GM12878 (cell line): ENCODE data around the gene MAD2L1BP. TPM values are rescaled to one million over a fixed set of nuclear protein-coding genes. Genes with fewer than 3 reads are reported as not detected.
A peak's percentile ranks its signal among the peaks of the same experiment; 100 is the strongest.

Experiments used
- BCL3 ChIP-seq: IDR thresholded peaks from 2 replicates; pipeline ENCODE4 v1.6.1; 2011; ENCODE audit warnings: borderline replicate concordance, low read depth, mild to moderate bottlenecking, moderate library complexity, low read length; ENCODE audit not compliant: insufficient read depth, poor library complexity, severe bottlenecking
- CHD4 ChIP-seq: fragments of 200-600 bp; sonication (generic); IDR thresholded peaks from 2 replicates; pipeline ENCODE4 v1.6.1; 2016; ENCODE audit warnings: mild to moderate bottlenecking
- EED ChIP-seq: sonication (generic); IDR thresholded peaks from 2 replicates; pipeline ENCODE4 v1.6.1; 2016; ENCODE audit warnings: antibody characterized with exemption, low read depth
- ELK1 ChIP-seq: IDR thresholded peaks from 2 replicates; pipeline ENCODE4 v1.6.1; 2012; ENCODE audit warnings: low read depth, low read length, improper control_type of control experiment
- MYB ChIP-seq: fragments of 150-350 bp; IDR thresholded peaks from 2 replicates; pipeline ENCODE4 v1.6.1; 2014; ENCODE audit warnings: mild to moderate bottlenecking, low read depth, low read length, borderline replicate concordance
- MYC ChIP-seq: IDR thresholded peaks from 2 replicates; pipeline ENCODE4 v1.6.1; 2011; ENCODE audit warnings: mild to moderate bottlenecking, low read length, moderate library complexity, inconsistent platforms; ENCODE audit not compliant: insufficient read depth, insufficient replicate concordance, insufficient read length, severe bottlenecking
- NFXL1 ChIP-seq: fragments of 450-650 bp; IDR thresholded peaks from 2 replicates; pipeline ENCODE4 v1.6.1; 2017; ENCODE audit warnings: antibody characterized with exemption, mild to moderate bottlenecking, borderline replicate concordance
- NFYB ChIP-seq: IDR thresholded peaks from 2 replicates; pipeline ENCODE4 v1.6.1; 2011; ENCODE audit warnings: low read depth, mild to moderate bottlenecking, low read length, improper control_type of control experiment, moderate library complexity; ENCODE audit not compliant: insufficient read depth
- RB1 ChIP-seq: fragments of 450-650 bp; formaldehyde crosslinking; IDR thresholded peaks from 2 replicates; pipeline ENCODE4 v1.6.1; 2017; ENCODE audit warnings: mild to moderate bottlenecking, borderline replicate concordance
- SREBF1 ChIP-seq: IDR thresholded peaks from 2 replicates; pipeline ENCODE4 v1.6.1; 2012; ENCODE audit warnings: mild to moderate bottlenecking, low read length
- YY1 ChIP-seq: IDR thresholded peaks from 2 replicates; pipeline ENCODE4 v1.6.1; 2011; ENCODE audit warnings: low read depth, mild to moderate bottlenecking, low read length
- ZBTB11 ChIP-seq: fragments of 450-650 bp; formaldehyde crosslinking; IDR thresholded peaks from 2 replicates; pipeline ENCODE4 v1.5.0; 2022; ENCODE audit warnings: mild to moderate bottlenecking, missing genetic modification characterization
- ZNF687 ChIP-seq: fragments of 450-650 bp; IDR thresholded peaks from 2 replicates; pipeline ENCODE4 v1.6.1; 2017; ENCODE audit warnings: mild to moderate bottlenecking, moderate library complexity
- polyA plus RNA-seq, 11 experiments: library from polyadenylated mRNA; depleted of rRNA in 4 of 11; unstranded in 6 of 11; stranded (reverse) in 5 of 11; fragments of >200 nt; fragmentation: Nextera tagmentation in 4 of 11; fragmentation: Illumina TruSeq in 1 of 11; extraction: Ambion mirVana in 4 of 11; extraction: Trizol in 1 of 11; gene quantifications; 1 replicate in 1 of 11; 2 replicates in 10 of 11; pipeline versions ENCODE4 v1.2.1 to v1.2.3, GENCODE V29; 2011 to 2016; ENCODE audit warnings: inconsistent platforms in 2 of 11, missing spikeins in 2 of 11, low read depth in 1 of 11
- total RNA-seq, 4 experiments: library from RNA; depleted of rRNA in 3 of 4; stranded (reverse); fragments of >200 nt in 3 of 4; fragmentation: Illumina TruSeq in 1 of 4; extraction: Trizol in 1 of 4; gene quantifications; 2 replicates each; pipeline versions ENCODE4 v1.2.1 to v1.2.3, GENCODE V29; 2013 to 2021
- TF ChIP-seq, protein P1 (sequence below): fragments of 450-650 bp; IDR thresholded peaks from 2 replicates; pipeline ENCODE4 v1.6.1; 2017; ENCODE audit warnings: mild to moderate bottlenecking, low read depth, inconsistent platforms; ENCODE audit not compliant: poor library complexity, severe bottlenecking

Gene MAD2L1BP
- total and polyA plus RNA-seq, 10 of the 15 experiments (the other 5 are each of a cell fraction or from before 2014, with no cell fraction given): 39.2 to 155 (median 60.3) TPM

GRCh38 chr6:43668151-43669028 is 32.8 kb downstream of the MAD2L1BP start (continued):
- TF ChIP-seq ZBTB11 (CRISPR knock-in tag) (no peak), EED (no peak), CHD4 (no peak), RB1 (no peak), BCL3 (peak; percentile 8), NFYB (no peak), ELK1 (no peak), MYC (no peak), MYB (no peak), YY1 (no peak), SREBF1 (no peak), NFXL1 (no peak), ZNF687 (0 out of 2 replicates have a peak, but pooled peaks have one; percentile 31)
- TF ChIP-seq, protein P1, sequence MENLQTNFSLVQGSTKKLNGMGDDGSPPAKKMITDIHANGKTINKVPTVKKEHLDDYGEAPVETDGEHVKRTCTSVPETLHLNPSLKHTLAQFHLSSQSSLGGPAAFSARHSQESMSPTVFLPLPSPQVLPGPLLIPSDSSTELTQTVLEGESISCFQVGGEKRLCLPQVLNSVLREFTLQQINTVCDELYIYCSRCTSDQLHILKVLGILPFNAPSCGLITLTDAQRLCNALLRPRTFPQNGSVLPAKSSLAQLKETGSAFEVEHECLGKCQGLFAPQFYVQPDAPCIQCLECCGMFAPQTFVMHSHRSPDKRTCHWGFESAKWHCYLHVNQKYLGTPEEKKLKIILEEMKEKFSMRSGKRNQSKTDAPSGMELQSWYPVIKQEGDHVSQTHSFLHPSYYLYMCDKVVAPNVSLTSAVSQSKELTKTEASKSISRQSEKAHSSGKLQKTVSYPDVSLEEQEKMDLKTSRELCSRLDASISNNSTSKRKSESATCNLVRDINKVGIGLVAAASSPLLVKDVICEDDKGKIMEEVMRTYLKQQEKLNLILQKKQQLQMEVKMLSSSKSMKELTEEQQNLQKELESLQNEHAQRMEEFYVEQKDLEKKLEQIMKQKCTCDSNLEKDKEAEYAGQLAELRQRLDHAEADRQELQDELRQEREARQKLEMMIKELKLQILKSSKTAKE: no peak
